Ovary (tissue), 9 donors: ENCODE measurements around the gene CNTN5. TPM values are rescaled to one million over a fixed set of nuclear protein-coding genes. Genes with fewer than 3 reads are reported as not detected.
"Not testable (repeated sequence)": the region's sequence is repeated elsewhere in the genome, so short reads cannot be mapped to it uniquely, and the experiment has no call there.

Experiments used
- DNase-seq, 5 donors: peaks; one replicate each; pipeline ENCODE4 v3.0.0-alpha.2; 2019 to 2020
- H3K27ac ChIP-seq, 2 donors: fragments of 200-600 bp; one replicate each; pipeline versions ENCODE4 v1.5.1 to v1.8.0; 2019 to 2022
- H3K27me3 ChIP-seq: fragments of 200-600 bp; one replicate; pipeline ENCODE4 v1.8.0; 2022
- H3K36me3 ChIP-seq: fragments of 200-600 bp; sonication (generic); one replicate; pipeline ENCODE4 v1.5.1; 2019
- H3K4me1 ChIP-seq: one replicate; pipeline ENCODE4 v1.8.1; 2013; ENCODE audit warnings: mild to moderate bottlenecking, moderate library complexity; ENCODE audit not compliant: insufficient read depth
- H3K4me3 ChIP-seq: fragments of 200-600 bp; sonication (generic); one replicate; pipeline ENCODE4 v1.5.1; 2017
- H3K9me3 ChIP-seq, 2 donors: fragments of 200-600 bp in 1 of 2; sonication (generic) in 1 of 2; one replicate each; pipeline versions ENCODE4 v1.5.1 to v1.8.1; 2013 to 2019; ENCODE audit warnings: mild to moderate bottlenecking in 1 of 2, moderate library complexity in 1 of 2
- CTCF ChIP-seq, 3 donors: fragments of 450-650 bp in 2 of 3; fragments of 200-600 bp in 1 of 3; IDR thresholded peaks; one replicate each; pipeline versions ENCODE4 v1.5.1 to v1.8.0; 2016 to 2022; ENCODE audit warnings: antibody characterized with exemption in 3 of 3, mild to moderate bottlenecking in 1 of 3
- EP300 ChIP-seq: sonication (generic); formaldehyde crosslinking; IDR thresholded peaks from one replicate; pipeline ENCODE4 v1.6.1; 2017; ENCODE audit warnings: antibody characterized with exemption
- POLR2A ChIP-seq: fragments of 450-650 bp; IDR thresholded peaks from one replicate; pipeline ENCODE4 v1.6.1; 2017; ENCODE audit warnings: antibody characterized with exemption, mild to moderate bottlenecking, moderate library complexity
- WGBS, 3 donors: extraction: QIAGEN DNeasy Blood & Tissue Kit in 1 of 3; methylation state at CpG; one replicate each; pipeline versions ENCODE4 v1.1.5 to v1.1.7; 2013 to 2017; 5-methylcytosine and 5-hydroxymethylcytosine counted together
- intact Hi-C, 4 donors: fragments of 100-400 bp; cut with DNase I; formaldehyde crosslinking; loops; one replicate each; pipeline versions ENCODE4 v1.11.0 to v1.15.1; 2022 to 2023
- polyA plus RNA-seq, 2 donors: library from polyadenylated mRNA; stranded (reverse); fragments of 200-250 nt in 1 of 2; fragments of 350-450 nt in 1 of 2; fragmentation: Illumina TruSeq in 1 of 2; extraction: RNeasy Lipid Tissue Mini Kit (QIAGEN cat#74804) in 1 of 2; gene quantifications; one replicate each; pipeline ENCODE4 v1.2.3, GENCODE V29; 2013 to 2014
- total RNA-seq, 7 donors: library from RNA; depleted of rRNA in 2 of 7; stranded (reverse); fragments of >200 nt in 2 of 7; fragmentation: NEBNext Ultra II Directional in 3 of 7; extraction: Animal tissue kit (Norgen Biotek cat#: 25700) in 3 of 7; gene quantifications; one replicate each; pipeline versions ENCODE4 v1.1.0 to v1.2.4, GENCODE V29; 2016 to 2023
- donor health status: DM: no; HTN: no; CAD: no; lungs with moderate emphysema.
- donor health status: DM: no; HTN: no; CAD: no.
- donor health status: Bipolar disorder and iron deficiency.
- donor health status: DM: yes; HTN: yes; CAD: no.
- donor health status: DM: no; HTN: no; CAD: no.
- donor health status: DM: yes; HTN: yes; CAD: no.

CNTN5 gene
- total and polyA plus RNA-seq, 9 donors, result 0.02 to 1.1 (median 0.15) TPM; not detected in 5

DNA sequence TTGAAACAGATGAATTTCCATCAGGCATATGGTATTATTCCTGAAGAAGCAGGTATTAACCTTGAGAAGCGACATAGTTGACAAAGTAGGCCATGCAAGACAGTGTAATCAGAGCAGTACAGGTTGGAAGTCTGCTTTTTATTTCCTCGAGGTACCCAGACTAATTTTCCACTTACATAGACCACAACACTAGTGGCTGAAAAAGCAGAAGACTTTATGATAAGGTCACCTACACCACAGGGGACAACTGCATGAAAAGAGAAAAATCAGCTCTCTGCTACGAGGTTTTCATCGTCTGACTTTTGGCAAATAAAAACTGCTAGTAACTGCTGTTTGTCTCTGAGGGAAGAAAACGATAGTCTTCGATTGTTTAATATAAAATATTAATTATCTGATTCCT, 77.5 kb downstream of the CNTN5 start:
- Histone ChIP-seq H3K4me1 (no peaks in the 10 kb centered on the region), H3K36me3 (no peaks in the 10 kb centered on the region), H3K27ac (no peak overlapping the region), H3K9me3 (no peaks in the 10 kb centered on the region), H3K27me3 (no peaks in the 10 kb centered on the region), H3K4me3 (no peak overlapping the region)
- DNase-seq, result no peak
- intact Hi-C loops, result loop anchor here in 1 of 4 donors (2.0 kb wide), 1 partner anchor 13 kb away; no protein-coding TSS in a partner anchor
- TF ChIP-seq EP300 (no peak), CTCF (IDR thresholded peaks at IDR 0.05) (no peak), POLR2A (no peak)
- WGBS, 3 donors, result 62 to 77% (median 67%) methylated on average over 6 of the region's 6 CpGs

DNA sequence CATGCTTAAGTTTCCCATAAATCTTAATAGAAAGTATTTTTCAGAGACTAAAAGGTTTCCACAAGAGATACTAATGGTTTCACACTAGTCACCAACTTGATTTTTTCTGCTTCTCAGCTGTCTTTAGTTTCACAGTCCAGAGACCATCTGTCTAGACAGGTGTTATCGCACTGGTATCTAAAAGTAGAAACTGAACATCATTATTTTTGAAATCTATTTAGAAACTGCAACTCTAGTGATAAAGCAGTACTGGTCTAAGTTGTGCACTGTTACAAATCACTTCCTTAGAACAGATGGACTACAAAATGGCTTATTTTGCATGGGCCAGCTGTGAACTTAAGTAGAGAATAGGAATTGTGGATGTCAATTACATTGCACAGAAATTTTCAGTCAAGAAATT, 78.0 kb downstream of the CNTN5 start:
- WGBS, 3 donors, result 33 to 52% (median 45%) methylated on average over 1 of the region's 1 CpG
- Histone ChIP-seq H3K27ac (no peak overlapping the region), H3K36me3 (no peaks in the 10 kb centered on the region), H3K4me1 (no peaks in the 10 kb centered on the region), H3K27me3 (no peaks in the 10 kb centered on the region), H3K4me3 (no peak overlapping the region), H3K9me3 (no peaks in the 10 kb centered on the region)
- TF ChIP-seq CTCF (IDR thresholded peaks at IDR 0.05) (no peak), POLR2A (no peak), EP300 (no peak)
- intact Hi-C loops, result loop anchor here in 1 of 4 donors (2.0 kb wide), 1 partner anchor 14 kb away; no protein-coding TSS in a partner anchor
- no peak for DNase-seq

DNA sequence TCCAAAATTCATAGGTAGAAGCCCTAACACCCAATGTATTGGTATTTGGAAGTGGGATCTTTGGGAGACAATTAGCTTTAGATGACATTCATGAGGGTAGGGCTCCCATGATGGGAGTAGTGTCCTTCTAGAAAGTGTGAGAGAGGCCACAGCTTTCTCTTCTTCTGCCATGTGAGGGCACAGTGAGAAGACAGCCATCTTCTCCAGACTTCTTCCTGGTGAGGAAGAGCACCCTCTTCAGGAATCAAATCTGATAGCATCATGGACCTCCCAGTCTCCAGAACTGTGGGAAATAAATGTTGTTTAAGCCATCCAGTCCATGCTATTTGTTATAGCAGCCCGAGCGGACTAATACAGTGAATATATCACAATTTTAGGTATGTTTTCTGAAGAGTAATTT, 96.9 kb downstream of the CNTN5 start:
- intact Hi-C loops, result no loop called here
- Histone ChIP-seq H3K9me3 (no peaks in the 10 kb centered on the region), H3K4me3 (no peak overlapping the region), H3K27me3 (no peaks in the 10 kb centered on the region), H3K27ac (no peak overlapping the region), H3K4me1 (no peaks in the 10 kb centered on the region), H3K36me3 (no peaks in the 10 kb centered on the region)
- no peak for DNase-seq
- 90 to 92% (median 91%) methylated on average over 2 of the region's 2 CpGs for WGBS, 3 donors
- no peak for TF ChIP-seq EP300
- TF ChIP-seq CTCF (IDR thresholded peaks at IDR 0.05), result no peak
- TF ChIP-seq POLR2A, result no peak

DNA sequence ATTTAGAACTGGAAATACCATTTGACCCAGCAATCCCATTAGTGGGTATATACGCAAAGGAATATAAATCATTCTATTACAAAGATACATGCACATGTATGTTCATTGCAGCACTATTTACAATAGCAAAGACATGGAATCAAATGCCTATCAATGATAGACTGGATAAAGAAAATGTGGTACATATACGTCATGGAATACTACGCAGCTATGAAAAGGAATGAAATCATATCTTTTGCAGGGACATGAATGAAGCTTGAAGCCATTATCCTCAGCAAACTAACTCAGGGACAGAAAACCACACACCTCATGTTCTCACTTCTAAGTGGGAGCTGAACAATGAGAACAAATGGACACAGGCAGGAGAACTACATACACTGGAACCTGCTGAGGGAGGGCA, 113.1 kb downstream of the CNTN5 start:
- H3K4me3 ChIP-seq, H3K36me3 ChIP-seq, H3K27ac ChIP-seq, DNase-seq, intact Hi-C loops, H3K27me3 ChIP-seq, H3K9me3 ChIP-seq, H3K4me1 ChIP-seq: not testable (repeated sequence)
- WGBS, 3 donors, result 94 to 96% (median 96%) methylated on average over 3 of the region's 3 CpGs

GRCh38 chr11:99135508-99135907, 114.8 kb downstream of the CNTN5 start:
- Histone ChIP-seq H3K27ac (no peak overlapping the region), H3K4me3 (no peak overlapping the region), H3K36me3 (no peaks in the 10 kb centered on the region), H3K4me1 (no peaks in the 10 kb centered on the region), H3K9me3 (no peaks in the 10 kb centered on the region), H3K27me3 (no peaks in the 10 kb centered on the region)
- TF ChIP-seq EP300, result no peak
- no peak for TF ChIP-seq CTCF (IDR thresholded peaks at IDR 0.05)
- TF ChIP-seq POLR2A, result no peak
- WGBS, 3 donors, result 79 to 84% (median 81%) methylated on average over 1 of the region's 1 CpG
- intact Hi-C loops, result no loop called here
- no peak for DNase-seq
